Cardiac muscle cell (in vitro differentiated cells and primary cell): Measurements from ENCODE around the gene CACNA2D2. TPM values are rescaled to one million over a fixed set of nuclear protein-coding genes. Genes with fewer than 3 reads are reported as not detected.
"Not testable (repeated sequence)": the region's sequence is repeated elsewhere in the genome, so short reads cannot be mapped to it uniquely, and the experiment has no call there.

ENCODE experiments used
- DNase-seq, 2 donors: peaks; one replicate each; pipeline versions ENCODE4 v3.0.0 to v3.0.0-alpha.2; 2010 to 2017; ENCODE audit warnings: low read depth in 1 of 2, low spot score in 1 of 2
- H3K27ac ChIP-seq: fragments of 200-600 bp; sonication (generic); 2 replicates; pipeline ENCODE4 v1.5.1; 2016
- H3K27me3 ChIP-seq: fragments of 200-600 bp; sonication (generic); 2 replicates; pipeline ENCODE4 v1.6.0; 2016; ENCODE audit warnings: control low read depth
- H3K36me3 ChIP-seq: fragments of 200-600 bp; sonication (generic); 2 replicates; pipeline ENCODE4 v1.5.1; 2016; ENCODE audit warnings: control low read depth
- H3K4me1 ChIP-seq: fragments of 200-600 bp; sonication (generic); 2 replicates; pipeline ENCODE4 v1.8.1; 2017; ENCODE audit warnings: low read depth, mild to moderate bottlenecking, mixed run types
- H3K4me3 ChIP-seq: fragments of 200-600 bp; sonication (generic); 2 replicates; pipeline ENCODE4 v1.5.1; 2016; ENCODE audit warnings: mild to moderate bottlenecking
- H3K9me3 ChIP-seq: fragments of 200-600 bp; sonication (generic); 2 replicates; pipeline ENCODE4 v1.5.1; 2017; ENCODE audit warnings: low read depth, mild to moderate bottlenecking, control low read depth
- polyA plus RNA-seq: library from polyadenylated mRNA; unstranded; fragments of >200 nt; fragmentation: Nextera tagmentation; extraction: Ambion mirVana; gene quantifications from 2 replicates; pipeline ENCODE4 v1.2.1, GENCODE V29; 2016
- total RNA-seq: library from RNA; depleted of rRNA; stranded (reverse); fragments of >200 nt; gene quantifications from 2 replicates; pipeline ENCODE4 v1.2.3, GENCODE V29; 2016
- TF ChIP-seq, protein P1 (sequence below): IDR thresholded peaks from 2 replicates; pipeline ENCODE4 v1.5.1; 2012; ENCODE audit warnings: low read depth, mild to moderate bottlenecking, low read length

Gene CACNA2D2
- total and polyA plus RNA-seq, 2 experiments from 2014 or later, result 5.4 to 8.7 TPM

DNA sequence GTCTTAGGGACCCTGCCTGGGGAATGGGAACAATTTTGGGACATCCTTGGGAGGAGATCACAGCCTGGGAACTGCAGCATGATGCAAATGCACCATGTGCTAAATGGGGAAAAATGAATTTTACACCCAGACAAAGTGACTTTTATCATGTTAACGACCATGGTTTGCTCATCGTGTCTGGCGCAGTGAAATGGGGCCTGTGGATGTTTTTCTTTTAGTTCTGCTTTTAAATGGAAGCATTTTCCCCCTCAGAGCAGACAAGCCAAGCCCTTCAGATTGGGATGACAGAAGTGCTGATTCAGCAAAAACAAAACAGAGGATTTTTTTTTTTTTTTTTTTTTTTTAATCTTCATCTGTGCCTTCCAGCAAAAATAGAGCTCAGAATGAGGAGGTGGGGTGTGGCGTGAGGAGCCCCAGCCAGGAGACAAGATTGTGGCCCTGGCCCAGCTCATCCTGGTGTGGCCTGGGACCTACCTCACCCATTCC lies 14.3 kb upstream of the CACNA2D2 start:
- H3K27me3 ChIP-seq, result no peaks in the 10 kb centered on the region
- DNase-seq, result no peak
- no peak overlapping the region for H3K4me3 ChIP-seq
- TF ChIP-seq, protein P1, sequence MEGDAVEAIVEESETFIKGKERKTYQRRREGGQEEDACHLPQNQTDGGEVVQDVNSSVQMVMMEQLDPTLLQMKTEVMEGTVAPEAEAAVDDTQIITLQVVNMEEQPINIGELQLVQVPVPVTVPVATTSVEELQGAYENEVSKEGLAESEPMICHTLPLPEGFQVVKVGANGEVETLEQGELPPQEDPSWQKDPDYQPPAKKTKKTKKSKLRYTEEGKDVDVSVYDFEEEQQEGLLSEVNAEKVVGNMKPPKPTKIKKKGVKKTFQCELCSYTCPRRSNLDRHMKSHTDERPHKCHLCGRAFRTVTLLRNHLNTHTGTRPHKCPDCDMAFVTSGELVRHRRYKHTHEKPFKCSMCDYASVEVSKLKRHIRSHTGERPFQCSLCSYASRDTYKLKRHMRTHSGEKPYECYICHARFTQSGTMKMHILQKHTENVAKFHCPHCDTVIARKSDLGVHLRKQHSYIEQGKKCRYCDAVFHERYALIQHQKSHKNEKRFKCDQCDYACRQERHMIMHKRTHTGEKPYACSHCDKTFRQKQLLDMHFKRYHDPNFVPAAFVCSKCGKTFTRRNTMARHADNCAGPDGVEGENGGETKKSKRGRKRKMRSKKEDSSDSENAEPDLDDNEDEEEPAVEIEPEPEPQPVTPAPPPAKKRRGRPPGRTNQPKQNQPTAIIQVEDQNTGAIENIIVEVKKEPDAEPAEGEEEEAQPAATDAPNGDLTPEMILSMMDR, result no peak
- no peak overlapping the region for H3K27ac ChIP-seq
- H3K36me3 ChIP-seq, result no peaks in the 10 kb centered on the region
- no peaks in the 10 kb centered on the region for H3K9me3 ChIP-seq
- peaks cover 23% of the 10 kb centered on the region for H3K4me1 ChIP-seq

DNA sequence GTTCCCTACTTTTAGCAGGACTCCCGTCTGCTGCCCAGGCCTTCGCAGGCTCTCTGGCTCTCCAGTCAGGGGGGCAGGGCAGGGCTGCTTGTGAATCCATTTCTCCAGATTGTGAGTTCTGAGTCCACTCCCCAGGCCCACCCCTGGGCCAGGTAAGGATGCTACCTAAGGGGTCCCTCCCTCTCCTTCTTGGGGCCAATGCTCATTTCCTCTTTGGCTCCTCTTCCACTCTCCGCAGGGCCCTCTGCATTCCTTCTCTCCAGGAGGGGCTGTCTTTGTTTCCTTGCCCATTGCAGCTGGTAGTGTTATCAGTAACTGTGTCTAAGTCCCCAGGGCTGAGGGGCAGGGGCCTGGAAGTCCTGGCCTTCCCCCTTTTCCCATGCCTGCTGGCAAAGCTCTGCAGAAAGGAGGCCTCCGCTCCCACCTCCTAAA lies 13.0 kb upstream of the CACNA2D2 start:
- TF ChIP-seq, protein P1, result no peak
- Histone ChIP-seq H3K36me3 (no peaks in the 10 kb centered on the region), H3K4me3 (no peak overlapping the region), H3K9me3 (no peaks in the 10 kb centered on the region), H3K27me3 (no peaks in the 10 kb centered on the region), H3K4me1 (peaks cover 23% of the 10 kb centered on the region), H3K27ac (peak overlapping the region; percentile 58)
- DNase-seq, result no peak

DNA sequence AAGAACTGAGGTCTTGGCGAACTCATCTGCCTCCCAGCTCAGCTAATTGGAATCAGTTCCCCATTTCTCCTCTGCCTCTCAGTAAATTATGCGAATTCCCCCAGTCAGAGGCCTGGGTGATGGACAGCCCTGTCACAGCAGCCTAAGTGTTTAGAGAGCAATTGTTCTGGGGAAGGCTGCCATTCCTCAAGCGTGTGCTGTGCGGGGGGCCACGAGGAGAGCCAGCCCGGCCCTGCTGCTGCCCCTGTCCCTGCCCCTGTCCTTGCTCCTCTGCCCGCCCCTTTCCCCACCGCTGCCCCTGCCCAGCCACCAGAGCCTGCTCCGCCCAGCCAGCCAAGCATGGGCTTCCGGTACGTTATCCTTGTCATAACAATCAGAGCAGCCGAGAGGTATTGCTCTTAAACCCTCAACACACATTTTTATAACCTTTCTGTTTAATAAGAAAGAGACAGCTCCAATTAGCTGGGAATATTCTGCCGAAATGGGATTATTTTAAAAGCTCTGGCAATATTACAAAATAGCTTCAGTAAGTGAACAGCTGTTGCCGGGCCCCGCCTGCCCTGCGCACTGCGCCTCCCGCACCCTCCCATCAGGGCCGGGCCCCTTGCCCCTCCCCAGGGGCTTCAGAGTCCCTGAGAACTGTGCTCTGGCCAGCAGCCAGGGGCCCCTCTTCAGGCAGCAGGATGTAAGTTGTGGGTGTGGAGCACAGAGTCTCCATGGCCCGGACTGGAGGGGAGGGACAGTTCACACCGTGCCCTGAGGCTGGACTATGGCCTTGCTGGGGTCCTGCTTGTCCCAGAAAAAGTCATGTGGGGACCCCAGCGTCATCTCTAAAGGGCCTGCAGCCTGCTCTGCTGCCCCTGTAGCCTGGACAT lies 12.4 kb upstream of the CACNA2D2 start:
- DNase-seq, result peak; percentile 24 to 94
- H3K4me1 ChIP-seq, result peaks cover 23% of the 10 kb centered on the region
- TF ChIP-seq, protein P1, result no peak
- H3K9me3 ChIP-seq, result no peaks in the 10 kb centered on the region
- H3K27me3 ChIP-seq, result no peaks in the 10 kb centered on the region
- H3K27ac ChIP-seq, result peak overlapping the region; percentile 58
- H3K4me3 ChIP-seq, result peak overlapping the region; percentile 19
- H3K36me3 ChIP-seq, result no peaks in the 10 kb centered on the region

DNA sequence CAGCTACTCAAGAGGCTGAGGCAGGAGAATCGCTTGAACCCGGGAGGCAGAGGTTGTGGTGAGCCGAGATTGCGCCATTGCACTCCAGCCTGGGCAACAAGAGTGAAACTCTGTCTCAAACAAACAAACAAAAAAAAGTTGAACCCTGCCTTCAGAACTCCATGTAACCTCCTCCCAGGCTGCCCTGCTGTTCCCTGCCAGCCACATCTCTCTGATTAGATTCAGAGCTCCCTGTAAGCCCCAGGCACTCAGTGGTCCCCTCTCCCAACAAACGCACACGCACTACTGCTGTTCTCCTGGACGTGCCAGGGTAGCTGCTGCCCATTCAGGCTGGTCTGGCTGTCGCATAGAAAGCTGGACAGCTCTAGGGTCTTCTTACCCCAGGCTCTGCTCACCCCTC lies 9.5 kb upstream of the CACNA2D2 start:
- H3K4me1 ChIP-seq, result peaks cover 23% of the 10 kb centered on the region
- H3K36me3 ChIP-seq, H3K9me3 ChIP-seq, H3K27me3 ChIP-seq, H3K27ac ChIP-seq, H3K4me3 ChIP-seq, DNase-seq: not testable (repeated sequence)

DNA sequence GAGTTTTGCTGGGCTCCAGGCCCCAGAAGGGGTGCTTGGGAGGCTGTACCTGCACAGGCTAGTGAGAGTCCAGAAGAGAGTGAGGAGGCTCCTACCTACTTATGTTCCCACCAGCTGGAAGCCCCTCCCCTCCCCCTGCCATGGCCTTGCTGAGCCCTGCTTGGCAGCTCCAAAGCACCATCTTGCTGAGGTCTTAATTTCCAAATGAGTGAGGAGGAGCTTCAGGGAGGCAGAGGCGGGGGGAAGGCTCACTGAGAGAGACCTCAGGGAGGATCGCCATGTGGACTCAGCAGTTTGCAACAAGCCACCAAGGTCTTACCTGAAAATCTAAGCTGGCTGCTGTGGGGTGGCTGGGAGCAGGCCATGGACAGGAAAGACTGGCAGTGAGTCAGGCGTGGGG lies 8.7 kb upstream of the CACNA2D2 start:
- DNase-seq, result no peak
- Histone ChIP-seq H3K4me3 (no peak overlapping the region), H3K36me3 (no peaks in the 10 kb centered on the region), H3K27ac (no peak overlapping the region), H3K9me3 (no peaks in the 10 kb centered on the region), H3K4me1 (peaks cover 21% of the 10 kb centered on the region), H3K27me3 (no peaks in the 10 kb centered on the region)
- TF ChIP-seq, protein P1, result no peak

DNA sequence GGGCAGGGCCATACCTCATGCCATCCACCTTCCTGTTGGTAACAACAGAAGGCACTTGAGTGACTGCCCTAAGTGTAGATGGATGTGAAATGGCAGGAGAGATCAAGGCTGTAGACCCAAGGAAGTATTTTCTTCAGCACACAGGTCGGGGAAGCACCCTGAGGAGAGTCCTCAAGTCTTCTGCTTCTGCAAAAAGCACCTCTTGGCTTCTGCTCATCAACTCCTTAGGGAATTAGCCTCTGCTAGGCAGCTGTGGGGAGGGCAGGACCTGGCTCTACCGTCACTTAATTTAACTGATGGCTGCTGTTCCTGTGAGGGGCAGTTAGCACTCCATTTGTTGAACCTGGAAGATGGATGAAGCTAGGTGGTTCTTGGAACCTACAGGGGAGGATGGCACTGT lies 6.9 kb upstream of the CACNA2D2 start:
- Histone ChIP-seq H3K4me3 (no peak overlapping the region), H3K27me3 (no peaks in the 10 kb centered on the region), H3K36me3 (no peaks in the 10 kb centered on the region), H3K4me1 (peaks cover 7% of the 10 kb centered on the region), H3K27ac (no peak overlapping the region), H3K9me3 (no peaks in the 10 kb centered on the region)
- TF ChIP-seq, protein P1, result no peak
- no peak for DNase-seq
